Measurements from ENCODE around the gene ZNF800. TPM values are rescaled to one million over a fixed set of nuclear protein-coding genes. Genes with fewer than 3 reads are reported as not detected.

ZNF800 gene
- total RNA-seq, 1 experiment from 2014 or later = 25.7 TPM

GRCh38 chr7:127413962-127414361, 21.5 kb upstream of the ZNF800 start:
- intact Hi-C loops (cut with micrococcal nuclease; ENCODE audit: unreplicated experiment) = no loop called here
- H3K4me1 ChIP-seq (ENCODE audit: insufficient read depth, low read length, poor library complexity, severe bottlenecking) = no peaks in the 10 kb centered on the region
- ChIA-PET CTCF (no interaction called here), POLR2A (ENCODE audit: low non-redundant PET) (no interaction called here)
- H3K27me3 ChIP-seq (replicated peaks; ENCODE audit: insufficient read depth, low read depth, low read length, poor library complexity) = no peaks in the 10 kb centered on the region
- no peaks in the 10 kb centered on the region for H3K36me3 ChIP-seq (ENCODE audit: insufficient read depth, low read length, poor library complexity, severe bottlenecking)
- no peak overlapping the region for H3K4me3 ChIP-seq (ENCODE audit: low read depth, low read length, poor library complexity, severe bottlenecking)
- no TSS peak for BruUV-seq (replicated peaks)
- no peak for DNase-seq (ENCODE audit: low spot score)
- no peaks in the 10 kb centered on the region for H3K9me3 ChIP-seq (ENCODE audit: low read depth, low read length, poor library complexity, severe bottlenecking)
- H3K27ac ChIP-seq (ENCODE audit: low read depth, low read length, poor library complexity, severe bottlenecking) = no peak overlapping the region
- TF ChIP-seq CTCF (conservative IDR thresholded peaks at IDR 0.05; ENCODE audit: low read depth, low read length) (no peak), EZH2 (IDR thresholded peaks at IDR 0.05; ENCODE audit: borderline replicate concordance, low read depth, low read length, poor library complexity, severe bottlenecking) (no peak)

GRCh38 chr7:127413326-127413725, 20.8 kb upstream of the ZNF800 start:
- Histone ChIP-seq H3K27ac (ENCODE audit: low read depth, low read length, poor library complexity, severe bottlenecking) (no peak overlapping the region), H3K4me1 (ENCODE audit: insufficient read depth, low read length, poor library complexity, severe bottlenecking) (no peaks in the 10 kb centered on the region), H3K4me3 (ENCODE audit: low read depth, low read length, poor library complexity, severe bottlenecking) (no peak overlapping the region), H3K9me3 (ENCODE audit: low read depth, low read length, poor library complexity, severe bottlenecking) (no peaks in the 10 kb centered on the region), H3K36me3 (ENCODE audit: insufficient read depth, low read length, poor library complexity, severe bottlenecking) (no peaks in the 10 kb centered on the region), H3K27me3 (replicated peaks; ENCODE audit: insufficient read depth, low read depth, low read length, poor library complexity) (no peaks in the 10 kb centered on the region)
- no TSS peak for BruUV-seq (replicated peaks)
- TF ChIP-seq CTCF (conservative IDR thresholded peaks at IDR 0.05; ENCODE audit: low read depth, low read length) (no peak), EZH2 (IDR thresholded peaks at IDR 0.05; ENCODE audit: borderline replicate concordance, low read depth, low read length, poor library complexity, severe bottlenecking) (no peak)
- intact Hi-C loops (cut with micrococcal nuclease; ENCODE audit: unreplicated experiment) = no loop called here
- DNase-seq (ENCODE audit: low spot score) = no peak
- POLR2A ChIA-PET (ENCODE audit: low non-redundant PET) = no interaction called here
- CTCF ChIA-PET = no interaction called here

GRCh38 chr7:127411176-127411575, 18.7 kb upstream of the ZNF800 start:
- intact Hi-C loops (cut with micrococcal nuclease; ENCODE audit: unreplicated experiment) = no loop called here
- POLR2A ChIA-PET (ENCODE audit: low non-redundant PET) = no interaction called here

More at GRCh38 chr7:127411176-127411575, 18.7 kb upstream of the ZNF800 start:
- BruUV-seq (replicated peaks) = no TSS peak
- no peak overlapping the region for H3K27ac ChIP-seq (ENCODE audit: low read depth, low read length, poor library complexity, severe bottlenecking)
- H3K27me3 ChIP-seq (replicated peaks; ENCODE audit: insufficient read depth, low read depth, low read length, poor library complexity) = no peaks in the 10 kb centered on the region
- no peak for DNase-seq (ENCODE audit: low spot score)
- CTCF ChIA-PET = no interaction called here
- H3K36me3 ChIP-seq (ENCODE audit: insufficient read depth, low read length, poor library complexity, severe bottlenecking) = no peaks in the 10 kb centered on the region
- H3K4me3 ChIP-seq (ENCODE audit: low read depth, low read length, poor library complexity, severe bottlenecking) = no peak overlapping the region
- H3K4me1 ChIP-seq (ENCODE audit: insufficient read depth, low read length, poor library complexity, severe bottlenecking) = no peaks in the 10 kb centered on the region
- TF ChIP-seq CTCF (conservative IDR thresholded peaks at IDR 0.05; ENCODE audit: low read depth, low read length) (no peak), EZH2 (IDR thresholded peaks at IDR 0.05; ENCODE audit: borderline replicate concordance, low read depth, low read length, poor library complexity, severe bottlenecking) (no peak)
- no peaks in the 10 kb centered on the region for H3K9me3 ChIP-seq (ENCODE audit: low read depth, low read length, poor library complexity, severe bottlenecking)

Measured in A673 (cell line).